ENCODE measurements around the gene ATP9A. TPM values are rescaled to one million over a fixed set of nuclear protein-coding genes. Genes with fewer than 3 reads are reported as not detected.

Gene ATP9A
- total and polyA plus RNA-seq, 10 of the 15 experiments (the other 5 are each of a cell fraction or from before 2014, with no cell fraction given), result 0.03 to 0.81 (median 0.14) TPM

DNA sequence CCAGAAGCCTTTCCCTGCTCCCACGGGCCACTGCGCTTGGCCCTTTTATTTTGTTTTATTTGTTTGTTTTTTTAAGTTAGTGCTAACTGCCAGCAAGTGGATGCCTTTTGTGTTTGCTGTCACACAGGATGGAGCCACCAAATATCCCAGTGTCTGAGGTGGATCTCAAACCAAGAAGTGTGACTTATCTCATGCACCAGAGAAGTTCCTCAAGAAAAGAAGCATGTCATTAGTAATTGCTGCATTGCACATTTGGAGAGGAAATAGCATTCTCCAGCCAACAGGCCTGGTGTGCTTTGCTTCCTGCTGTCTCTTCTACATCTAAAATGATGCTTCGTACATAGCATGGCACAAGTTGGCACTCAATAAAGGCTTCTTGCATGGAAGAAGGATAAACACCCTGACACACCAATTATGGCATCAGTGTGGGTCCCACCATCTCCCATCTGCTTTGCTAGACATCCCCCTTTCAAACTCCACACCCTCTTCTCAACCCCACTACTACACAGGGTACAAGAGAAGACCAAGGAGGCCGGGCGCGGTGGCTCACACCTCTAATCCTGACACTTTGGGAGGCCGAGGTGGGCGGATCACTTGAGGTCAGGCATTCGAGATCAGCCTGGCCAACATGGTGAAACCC lies 1.9 kb upstream of the ATP9A start:
- H3K36me3 ChIP-seq (ENCODE audit: control insufficient read depth in 2 of 2, insufficient read depth in 2 of 2, low read length in 1 of 2), result no peaks in the 10 kb centered on the region
- no peak overlapping the region for H2AFZ ChIP-seq (ENCODE audit: control insufficient read depth, low read depth, low read length)
- ATAC-seq (no peak), FAIRE-seq (no peak), DNase-seq (ENCODE audit: low read depth, low spot score) (no peak)
- SMC1A ChIA-PET (ENCODE audit: uncharacterized antibody, unreplicated experiment), result no interaction called here
- no peaks in the 10 kb centered on the region for H3K9me3 ChIP-seq (replicated peaks; ENCODE audit: control insufficient read depth, insufficient read depth, low read length)
- CTCF ChIA-PET, result no interaction called here
- H3K9ac ChIP-seq (ENCODE audit: control insufficient read depth, insufficient read depth, low read length), result no peak overlapping the region
- peaks cover 3 to 5% of the 10 kb centered on the region in 2 experiments; a peak in 2 of 4 replicates for H3K27me3 ChIP-seq (replicated peaks in 1 of 2; ENCODE audit: control insufficient read depth in 2 of 2, insufficient read depth in 2 of 2, low read length in 1 of 2)
- RAD21 ChIA-PET (ENCODE audit: unreplicated experiment), result no interaction called here
- no peaks in the 10 kb centered on the region for H3K79me2 ChIP-seq (ENCODE audit: control insufficient read depth, insufficient read depth, low read length)
- WGBS (ENCODE audit: insufficient coverage, insufficient replicate concordance, low lambda C conversion rate, missing lambda C conversion rate), result 51% methylated on average over 9 of the region's 9 CpGs
- BruUV-seq (replicated peaks), result no TSS peak
- no peak overlapping the region for H3K27ac ChIP-seq (ENCODE audit: control insufficient read depth, insufficient read depth)
- TF ChIP-seq HCFC1 (IDR thresholded peaks at IDR 0.05; ENCODE audit: low read length) (no peak), JUND (IDR thresholded peaks at IDR 0.05; ENCODE audit: low read depth, low read length) (no peak), CHD1 (IDR thresholded peaks at IDR 0.05; ENCODE audit: low read depth, low read length) (no peak), NR2F1 (conservative IDR thresholded peaks at IDR 0.05) (no peak), POLR2AphosphoS5 (IDR thresholded peaks at IDR 0.05; ENCODE audit: low read length) (no peak)
- H3K4me3 ChIP-seq, result no peak overlapping the region
- intact Hi-C loops (cut with micrococcal nuclease; ENCODE audit: unreplicated experiment) (loop anchor here (10.0 kb wide), 1 partner anchor 135 kb away; no protein-coding TSS in a partner anchor), in situ Hi-C loops (cut with MboI) (no loop called here)
- no peaks in the 10 kb centered on the region for H4K20me1 ChIP-seq (ENCODE audit: control insufficient read depth, insufficient read depth)
- POLR2A ChIA-PET, result no interaction called here
- no peaks in the 10 kb centered on the region for H3K4me1 ChIP-seq (ENCODE audit: control insufficient read depth, insufficient read depth, low read length)
- no peak overlapping the region for H3K4me2 ChIP-seq (ENCODE audit: control insufficient read depth, insufficient read depth)

DNA sequence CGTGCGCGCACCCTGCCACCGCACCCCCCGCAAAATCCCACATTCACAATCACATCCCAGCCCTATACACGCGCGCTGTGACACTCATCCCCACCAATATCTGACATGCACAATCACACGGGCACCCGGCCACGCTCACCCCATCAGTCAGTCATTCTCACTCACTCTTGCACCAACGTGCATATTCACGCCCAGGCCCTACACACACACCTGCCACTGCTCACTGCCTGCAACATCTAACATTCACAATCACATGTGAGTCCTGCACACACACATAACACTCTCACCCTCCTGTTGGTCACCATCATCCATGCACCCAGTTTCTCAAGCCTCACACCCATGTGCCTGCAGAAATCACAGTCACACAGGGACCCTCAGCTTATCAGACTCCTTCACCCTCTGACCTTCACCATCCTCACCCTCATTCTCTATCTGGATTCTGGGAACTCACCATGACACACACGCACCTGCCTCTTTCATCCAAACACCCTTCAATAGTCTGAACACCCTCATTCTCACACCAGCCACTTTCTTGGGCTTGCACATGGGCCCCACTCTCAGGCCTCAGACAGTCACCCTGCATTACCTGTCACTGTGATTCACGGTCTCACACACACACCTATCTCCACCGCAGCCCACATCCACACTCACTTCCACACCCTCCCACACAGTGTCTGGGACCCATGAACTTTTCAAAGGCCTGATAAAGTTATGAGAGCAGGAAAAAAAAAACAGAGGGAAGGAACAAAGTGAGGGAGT lies 748 bp upstream of the ATP9A start:
- Histone ChIP-seq H3K79me2 (ENCODE audit: control insufficient read depth, insufficient read depth, low read length) (no peaks in the 10 kb centered on the region), H3K27me3 (replicated peaks in 1 of 2; ENCODE audit: control insufficient read depth in 2 of 2, insufficient read depth in 2 of 2, low read length in 1 of 2) (peaks cover 3 to 5% of the 10 kb centered on the region in 2 experiments; a peak in 2 of 4 replicates), H3K9ac (ENCODE audit: control insufficient read depth, insufficient read depth, low read length) (no peak overlapping the region), H2AFZ (ENCODE audit: control insufficient read depth, low read depth, low read length) (no peak overlapping the region), H3K4me3 (no peak overlapping the region), H3K36me3 (ENCODE audit: control insufficient read depth in 2 of 2, insufficient read depth in 2 of 2, low read length in 1 of 2) (no peaks in the 10 kb centered on the region), H3K4me2 (ENCODE audit: control insufficient read depth, insufficient read depth) (no peak overlapping the region), H3K9me3 (replicated peaks; ENCODE audit: control insufficient read depth, insufficient read depth, low read length) (no peaks in the 10 kb centered on the region), H4K20me1 (ENCODE audit: control insufficient read depth, insufficient read depth) (no peaks in the 10 kb centered on the region), H3K27ac (ENCODE audit: control insufficient read depth, insufficient read depth) (no peak overlapping the region), H3K4me1 (ENCODE audit: control insufficient read depth, insufficient read depth, low read length) (no peaks in the 10 kb centered on the region)
- RAD21 ChIA-PET (ENCODE audit: unreplicated experiment), result no interaction called here
- FAIRE-seq (no peak), DNase-seq (ENCODE audit: low read depth, low spot score) (no peak), ATAC-seq (no peak)
- SMC1A ChIA-PET (ENCODE audit: uncharacterized antibody, unreplicated experiment), result no interaction called here
- POLR2A ChIA-PET, result no interaction called here
- CTCF ChIA-PET, result no interaction called here
- intact Hi-C loops (cut with micrococcal nuclease; ENCODE audit: unreplicated experiment), result loop anchor here (10.0 kb wide), 1 partner anchor 134 kb away; no protein-coding TSS in a partner anchor
- WGBS (ENCODE audit: insufficient coverage, insufficient replicate concordance, low lambda C conversion rate, missing lambda C conversion rate), result 69% methylated on average over 11 of the region's 16 CpGs
- TF ChIP-seq, protein P1, sequence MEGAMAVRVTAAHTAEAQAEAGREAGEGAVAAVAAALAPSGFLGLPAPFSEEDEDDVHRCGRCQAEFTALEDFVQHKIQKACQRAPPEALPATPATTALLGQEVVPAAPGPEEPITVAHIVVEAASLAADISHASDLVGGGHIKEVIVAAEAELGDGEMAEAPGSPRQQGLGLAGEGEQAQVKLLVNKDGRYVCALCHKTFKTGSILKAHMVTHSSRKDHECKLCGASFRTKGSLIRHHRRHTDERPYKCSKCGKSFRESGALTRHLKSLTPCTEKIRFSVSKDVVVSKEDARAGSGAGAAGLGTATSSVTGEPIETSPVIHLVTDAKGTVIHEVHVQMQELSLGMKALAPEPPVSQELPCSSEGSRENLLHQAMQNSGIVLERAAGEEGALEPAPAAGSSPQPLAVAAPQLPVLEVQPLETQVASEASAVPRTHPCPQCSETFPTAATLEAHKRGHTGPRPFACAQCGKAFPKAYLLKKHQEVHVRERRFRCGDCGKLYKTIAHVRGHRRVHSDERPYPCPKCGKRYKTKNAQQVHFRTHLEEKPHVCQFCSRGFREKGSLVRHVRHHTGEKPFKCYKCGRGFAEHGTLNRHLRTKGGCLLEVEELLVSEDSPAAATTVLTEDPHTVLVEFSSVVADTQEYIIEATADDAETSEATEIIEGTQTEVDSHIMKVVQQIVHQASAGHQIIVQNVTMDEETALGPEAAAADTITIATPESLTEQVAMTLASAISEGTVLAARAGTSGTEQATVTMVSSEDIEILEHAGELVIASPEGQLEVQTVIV (IDR thresholded peaks at IDR 0.05; ENCODE audit: borderline replicate concordance, partially characterized antibody), result no peak
- TF ChIP-seq YY1 (IDR thresholded peaks at IDR 0.05; ENCODE audit: low read depth, low read length) (no peak), FOXK2 (IDR thresholded peaks at IDR 0.05) (0 out of 2 replicates have a peak, but pooled peaks have one; percentile 17)
- BruUV-seq (replicated peaks), result no TSS peak
- in situ Hi-C loops (cut with MboI), result no loop called here

Data from GM12878 (cell line).